Neural cell (in vitro differentiated cells): ENCODE data around the gene POLR3E. TPM values are rescaled to one million over a fixed set of nuclear protein-coding genes. Genes with fewer than 3 reads are reported as not detected.

Experiments
- H2AFZ ChIP-seq: fragments of 200-600, 300-800 bp; sonication (generic), shearing (Covaris generic); 2 replicates; pipeline ENCODE4 v1.6.0; 2014; ENCODE audit warnings: low read depth, mild to moderate bottlenecking, antibody characterized with exemption, low read length, moderate library complexity
- H3F3A ChIP-seq: fragments of 200-600 bp; shearing (Covaris generic); 2 replicates; pipeline ENCODE4 v1.6.1; 2016; ENCODE audit warnings: mild to moderate bottlenecking, moderate library complexity, mixed read lengths, antibody characterized with exemption, low read length; ENCODE audit not compliant: insufficient read depth, poor library complexity, severe bottlenecking
- H3K27ac ChIP-seq: fragments of 200-600, 300-800 bp; sonication (generic), shearing (Covaris generic); 2 replicates; pipeline ENCODE4 v1.5.1; 2014; ENCODE audit warnings: mild to moderate bottlenecking, low read length, moderate library complexity
- H3K27me3 ChIP-seq: fragments of 300-800, 200-600 bp; sonication (generic), shearing (Covaris generic); 2 replicates; pipeline ENCODE4 v1.6.0; 2014; ENCODE audit warnings: mild to moderate bottlenecking, low read depth, low read length, moderate library complexity; ENCODE audit not compliant: insufficient read depth
- H3K36me3 ChIP-seq: fragments of 300-800, 200-600 bp; sonication (generic), shearing (Covaris generic); 2 replicates; pipeline ENCODE4 v1.5.1; 2014; ENCODE audit warnings: mild to moderate bottlenecking, antibody characterized with exemption, low read length, moderate library complexity; ENCODE audit not compliant: insufficient read depth
- H3K4me2 ChIP-seq: fragments of 300-800, 200-600 bp; sonication (generic), shearing (Covaris generic); 2 replicates; pipeline ENCODE4 v1.6.0; 2014; ENCODE audit warnings: mild to moderate bottlenecking, low read length
- H3K4me3 ChIP-seq: fragments of 300-800, 200-600 bp; sonication (generic), shearing (Covaris generic); 2 replicates; pipeline ENCODE4 v1.5.1; 2014; ENCODE audit warnings: mild to moderate bottlenecking, low read length, moderate library complexity
- H3K79me2 ChIP-seq: fragments of 200-600 bp; shearing (Covaris generic); replicated peaks from 2 replicates; pipeline ENCODE4 v1.6.0; 2014; ENCODE audit warnings: mild to moderate bottlenecking, low read length, moderate library complexity; ENCODE audit not compliant: insufficient read depth
- H3K9ac ChIP-seq: fragments of 300-800, 200-600 bp; sonication (generic), shearing (Covaris generic); 2 replicates; pipeline ENCODE4 v1.6.1; 2016; ENCODE audit warnings: mild to moderate bottlenecking, low read length, mixed read lengths
- H3K9me2 ChIP-seq: fragments of 200-600 bp; shearing (Covaris generic); 2 replicates; pipeline ENCODE4 v1.6.1; 2016; ENCODE audit warnings: mild to moderate bottlenecking, low read length, mixed read lengths; ENCODE audit not compliant: insufficient read depth
- H3K9me3 ChIP-seq: fragments of 200-600, 300-800 bp; sonication (generic), shearing (Covaris generic); 2 replicates; pipeline ENCODE4 v1.6.1; 2016; ENCODE audit warnings: mild to moderate bottlenecking, mixed run types, low read length, moderate library complexity, mixed read lengths
- H4K20me1 ChIP-seq: fragments of 200-600 bp; shearing (Covaris generic); 2 replicates; pipeline ENCODE4 v1.6.1; 2016; ENCODE audit warnings: mild to moderate bottlenecking, mixed run types; ENCODE audit not compliant: insufficient read depth
- CTCF ChIP-seq: fragments of 450-650 bp; IDR thresholded peaks from 2 replicates; pipeline ENCODE4 v1.5.1; 2014; ENCODE audit warnings: antibody characterized with exemption, mild to moderate bottlenecking, moderate library complexity; ENCODE audit not compliant: poor library complexity, severe bottlenecking
- EP300 ChIP-seq: fragments of 450-650 bp; conservative IDR thresholded peaks from 2 replicates; pipeline ENCODE4 v1.6.1; 2014; ENCODE audit warnings: antibody characterized with exemption, mild to moderate bottlenecking, moderate library complexity; ENCODE audit not compliant: poor library complexity, severe bottlenecking
- EZH2 ChIP-seq: fragments of 200-600, 300-800 bp; shearing (Covaris generic), sonication (generic); IDR thresholded peaks from 2 replicates; pipeline ENCODE4 v1.6.1; 2014; ENCODE audit warnings: antibody characterized with exemption, low read length, borderline replicate concordance, mild to moderate bottlenecking; ENCODE audit not compliant: insufficient read depth, poor library complexity, severe bottlenecking
- MXI1 ChIP-seq: fragments of 450-650 bp; conservative IDR thresholded peaks from 2 replicates; pipeline ENCODE4 v1.6.1; 2014; ENCODE audit warnings: antibody characterized with exemption, mild to moderate bottlenecking; ENCODE audit not compliant: poor library complexity, severe bottlenecking
- POLR2AphosphoS5 ChIP-seq: IDR thresholded peaks from 2 replicates; pipeline ENCODE4 v1.6.1; 2012
- RAD21 ChIP-seq: fragments of 450-650 bp; conservative IDR thresholded peaks from 2 replicates; pipeline ENCODE4 v1.6.1; 2014; ENCODE audit warnings: antibody characterized with exemption, mild to moderate bottlenecking, moderate library complexity
- REST ChIP-seq: IDR thresholded peaks from 2 replicates; pipeline ENCODE4 v1.6.1; 2012; ENCODE audit warnings: borderline replicate concordance
- SMC3 ChIP-seq: fragments of 450-650 bp; conservative IDR thresholded peaks from 2 replicates; pipeline ENCODE4 v1.6.1; 2014; ENCODE audit warnings: antibody characterized with exemption, mild to moderate bottlenecking, moderate library complexity; ENCODE audit not compliant: poor library complexity
- TAF1 ChIP-seq: IDR thresholded peaks from 2 replicates; pipeline ENCODE4 v1.6.1; 2012; ENCODE audit warnings: low read depth
- polyA plus RNA-seq: library from polyadenylated mRNA; depleted of rRNA; stranded (reverse); fragments of >200 nt; gene quantifications from 2 replicates; pipeline ENCODE4 v1.2.3, GENCODE V29; 2014

POLR3E gene
- polyA plus RNA-seq, 1 donor from 2014 or later: 47.4 TPM

GRCh38 chr16:22252317-22252716 lies 44.9 kb upstream of the POLR3E start:
- no peaks in the 10 kb centered on the region for H3K36me3 ChIP-seq

GRCh38 chr16:22253272-22253671 lies 43.9 kb upstream of the POLR3E start:
- no peak overlapping the region for H3K4me2 ChIP-seq
- no peaks in the 10 kb centered on the region for H3F3A ChIP-seq
- no peaks in the 10 kb centered on the region for H3K36me3 ChIP-seq
- TF ChIP-seq POLR2AphosphoS5: no peak
- TF ChIP-seq TAF1: no peak
- no peak for TF ChIP-seq SMC3
- TF ChIP-seq RAD21: no peak
- no peak for TF ChIP-seq MXI1
- no peak for TF ChIP-seq EZH2
- no peak for TF ChIP-seq REST
- TF ChIP-seq EP300: no peak
- no peak for TF ChIP-seq CTCF
- no peaks in the 10 kb centered on the region for H3K9me2 ChIP-seq
- no peak overlapping the region for H3K9ac ChIP-seq
- H4K20me1 ChIP-seq: no peaks in the 10 kb centered on the region
- H3K4me3 ChIP-seq: no peak overlapping the region
- no peak overlapping the region for H3K27ac ChIP-seq
- no peaks in the 10 kb centered on the region for H3K27me3 ChIP-seq
- no peaks in the 10 kb centered on the region for H3K79me2 ChIP-seq
- no peaks in the 10 kb centered on the region for H3K9me3 ChIP-seq
- H2AFZ ChIP-seq: no peak overlapping the region

More at GRCh38 chr16:22252317-22252716, 44.9 kb upstream of the POLR3E start:
- TF ChIP-seq SMC3: no peak
- TF ChIP-seq EP300: no peak
- H2AFZ ChIP-seq: no peak overlapping the region
- H3K27me3 ChIP-seq: no peaks in the 10 kb centered on the region
- H3K4me2 ChIP-seq: no peak overlapping the region
- H3F3A ChIP-seq: no peaks in the 10 kb centered on the region
- no peak overlapping the region for H3K4me3 ChIP-seq
- H3K27ac ChIP-seq: no peak overlapping the region
- no peak overlapping the region for H3K9ac ChIP-seq
- no peaks in the 10 kb centered on the region for H3K9me3 ChIP-seq
- H4K20me1 ChIP-seq: no peaks in the 10 kb centered on the region
- H3K9me2 ChIP-seq: no peaks in the 10 kb centered on the region
- H3K79me2 ChIP-seq: no peaks in the 10 kb centered on the region

GRCh38 chr16:22255335-22255734 lies 41.9 kb upstream of the POLR3E start:
- Histone ChIP-seq H3K4me2 (no peak overlapping the region), H3K4me3 (no peak overlapping the region), H3F3A (no peaks in the 10 kb centered on the region), H3K27ac (no peak overlapping the region), H3K9me3 (no peaks in the 10 kb centered on the region), H3K27me3 (no peaks in the 10 kb centered on the region), H3K9me2 (no peaks in the 10 kb centered on the region), H3K79me2 (no peaks in the 10 kb centered on the region), H4K20me1 (no peaks in the 10 kb centered on the region), H3K36me3 (no peaks in the 10 kb centered on the region), H2AFZ (no peak overlapping the region), H3K9ac (no peak overlapping the region)
- TF ChIP-seq POLR2AphosphoS5 (no peak), EP300 (no peak), CTCF (no peak), REST (no peak), EZH2 (no peak), TAF1 (no peak), MXI1 (no peak), RAD21 (no peak), SMC3 (no peak)
